GM21737 (cell line): ENCODE data around the gene ADARB2.

Source experiments
- ATAC-seq: cut with Tn5 transposase; IDR thresholded peaks from one replicate; pipeline ENCODE4 v1.9.1; 2021; ENCODE audit warnings: mild to moderate bottlenecking, moderate library complexity; ENCODE audit not compliant: unreplicated experiment

ADARB2 gene

DNA sequence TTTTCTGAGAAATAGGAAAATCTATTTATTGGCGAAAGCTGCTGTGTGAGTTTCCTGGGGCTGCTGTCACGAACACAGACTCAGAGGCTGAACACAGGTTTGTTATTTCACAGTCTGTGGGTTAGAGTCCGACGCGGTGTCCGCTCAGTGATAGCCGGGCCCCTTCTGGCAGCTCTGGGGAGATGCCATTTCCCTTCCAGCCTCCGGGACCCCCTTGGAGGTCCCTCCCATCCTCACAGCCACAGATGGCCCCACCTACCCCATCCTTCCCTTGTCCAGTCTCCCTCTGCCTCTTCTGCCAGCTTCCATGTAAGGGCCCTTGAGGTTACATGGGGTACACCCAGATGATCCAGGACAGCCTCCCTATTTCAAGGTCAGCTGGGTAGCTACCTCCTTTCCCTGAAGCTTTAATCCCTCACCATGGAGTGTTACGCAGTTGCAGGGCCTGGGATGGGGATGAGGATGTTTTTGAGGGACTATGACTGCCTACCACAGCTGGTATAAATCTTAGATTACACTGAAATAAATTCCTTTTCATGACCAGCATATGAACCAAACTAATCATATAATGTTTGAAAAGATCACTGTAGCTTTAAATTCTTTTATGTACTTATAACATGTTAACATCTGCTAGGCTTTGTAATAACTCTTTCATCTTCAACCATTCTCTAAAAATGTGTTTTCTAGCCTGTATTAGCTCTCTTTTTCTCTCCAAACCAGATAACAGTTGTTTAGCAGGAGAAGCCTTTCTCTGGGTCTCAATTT, 582.6 kb downstream of the ADARB2 start:
- no peak for ATAC-seq

DNA sequence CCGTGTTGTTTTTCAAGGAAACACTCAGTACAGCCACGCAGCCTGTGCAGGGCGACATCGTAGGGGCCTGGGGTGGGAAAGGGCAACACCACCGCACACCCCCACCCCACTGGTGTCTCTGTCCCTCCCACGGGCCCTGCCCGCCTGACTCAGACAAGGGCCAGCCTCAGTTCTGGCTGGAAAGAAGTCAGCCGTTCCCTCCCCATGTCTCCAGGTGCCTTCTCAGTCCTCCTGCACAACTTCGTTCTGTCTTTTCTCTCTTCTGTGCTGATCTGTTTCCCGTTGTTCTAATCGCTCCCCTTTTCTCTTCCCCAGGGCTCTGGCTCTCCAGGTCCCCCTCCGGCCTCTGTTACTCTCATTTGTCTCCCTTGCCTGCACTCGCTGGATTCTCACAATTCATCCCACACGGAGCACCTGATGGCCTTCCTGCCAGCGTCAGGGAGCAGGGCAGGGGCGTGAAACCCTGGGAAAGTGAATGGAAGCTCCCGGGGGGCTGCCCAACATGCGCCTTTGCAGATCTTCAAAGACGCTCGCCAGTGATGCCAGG, 583.4 kb downstream of the ADARB2 start:
- ATAC-seq, result no peak

DNA sequence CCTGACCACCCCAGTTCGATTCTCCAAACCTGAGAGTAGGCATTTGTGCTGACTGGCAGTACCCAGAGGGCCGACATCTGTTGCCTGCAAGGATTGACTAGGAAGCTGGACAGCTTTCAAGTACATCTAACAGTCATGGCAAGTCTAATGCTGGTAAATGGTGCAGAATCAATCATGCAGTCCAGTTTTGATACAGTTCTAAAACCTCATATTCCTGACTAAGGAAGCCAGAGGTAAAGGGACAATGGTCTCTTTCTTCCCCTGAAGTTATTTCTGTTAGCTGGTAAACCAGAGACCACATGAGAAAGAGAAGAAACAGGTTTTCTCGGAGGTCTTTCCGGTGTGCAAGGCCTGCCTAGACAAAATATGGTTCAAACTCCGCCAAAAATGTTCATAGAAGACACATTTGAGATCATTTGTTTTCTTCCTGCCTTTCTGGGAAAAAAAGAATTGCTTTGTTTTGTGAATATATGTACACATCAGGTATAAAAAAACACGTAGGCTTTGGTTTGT, 584.0 kb downstream of the ADARB2 start:
- no peak for ATAC-seq

DNA sequence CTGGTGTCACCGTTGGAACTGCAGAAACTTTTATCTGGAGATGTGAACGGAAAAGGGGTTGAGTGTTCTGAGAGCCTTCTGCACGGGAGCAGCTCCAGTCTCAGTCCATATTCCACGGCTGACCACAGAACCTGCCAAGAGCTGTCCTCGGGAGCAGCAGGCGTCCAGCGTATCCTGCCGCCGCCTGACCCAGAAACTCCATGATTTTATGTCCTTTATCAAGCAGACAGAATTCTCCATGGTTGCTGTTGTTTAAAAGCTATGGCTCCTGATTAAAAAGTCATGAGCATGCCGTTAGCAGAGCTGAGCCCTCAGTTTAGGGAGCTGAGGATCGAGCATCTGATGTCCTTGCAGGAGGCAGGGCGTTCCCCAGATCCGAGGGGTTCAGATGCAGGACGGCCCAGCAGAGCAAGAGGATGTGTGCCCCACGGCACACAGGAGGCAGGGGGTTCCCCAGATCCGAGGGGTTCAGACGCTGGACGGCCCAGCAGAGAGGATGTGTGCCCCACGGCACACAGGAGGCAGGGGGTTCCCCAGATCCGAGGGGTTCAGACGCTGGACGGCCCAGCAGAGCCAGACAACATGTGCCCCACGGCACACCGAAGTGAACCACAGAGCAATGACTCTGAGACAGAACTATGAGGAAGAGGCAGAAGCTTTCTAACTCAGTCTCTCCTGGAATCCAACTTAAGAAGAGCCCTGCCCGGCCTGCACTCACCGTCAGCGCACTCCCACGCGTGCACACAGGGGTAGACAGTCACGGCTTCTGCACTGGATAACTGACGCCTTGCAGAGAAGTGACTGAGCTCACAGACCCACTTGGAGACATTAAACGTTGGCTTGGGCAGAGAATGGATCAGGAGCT, 584.7 kb downstream of the ADARB2 start:
- ATAC-seq, result no peak

DNA sequence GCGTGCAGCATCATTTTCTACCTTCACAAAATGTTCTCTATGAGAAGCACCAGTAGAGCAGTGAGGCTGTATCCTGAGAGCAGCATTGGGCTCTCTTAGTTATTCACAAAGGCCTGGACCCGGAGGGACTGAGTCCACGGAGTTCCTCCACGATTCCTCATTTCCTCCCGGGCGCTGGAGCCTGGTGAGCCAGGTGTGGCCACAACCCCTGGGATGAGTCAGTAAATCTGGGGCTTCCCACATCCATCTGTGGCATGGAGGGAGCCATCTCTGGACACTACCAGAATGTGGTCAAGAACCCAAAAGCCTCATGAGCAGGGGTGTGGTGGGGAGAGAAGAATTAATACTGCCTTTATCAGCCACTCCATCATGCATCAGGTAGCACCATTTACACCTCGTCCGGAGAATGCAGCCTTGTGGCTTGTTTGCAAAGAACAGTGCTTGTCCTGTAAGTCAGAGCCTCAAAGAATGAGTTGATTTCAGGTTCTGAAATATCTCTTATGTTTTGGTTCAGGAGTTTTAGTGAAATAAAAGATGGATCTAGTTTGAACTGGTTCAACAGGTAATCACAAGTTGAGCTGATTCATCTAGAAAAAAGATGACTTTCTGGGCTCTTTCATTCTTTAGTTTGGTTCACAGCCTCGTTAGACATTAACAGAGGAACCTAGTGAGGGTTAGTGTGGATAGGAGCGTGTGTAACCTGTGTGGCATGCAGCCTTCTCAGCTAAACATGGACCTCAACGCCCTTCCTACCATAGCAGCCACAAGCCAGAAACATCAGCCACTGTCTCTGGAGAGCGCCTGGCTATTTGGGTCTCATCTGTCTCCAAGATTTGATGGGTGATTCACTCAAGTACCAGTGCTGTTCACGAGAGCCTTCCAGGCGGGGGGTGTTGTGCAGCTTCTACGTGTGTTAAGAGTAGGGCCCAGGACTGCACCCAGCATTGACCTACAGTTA, 586.0 kb downstream of the ADARB2 start:
- ATAC-seq, result no peak

DNA sequence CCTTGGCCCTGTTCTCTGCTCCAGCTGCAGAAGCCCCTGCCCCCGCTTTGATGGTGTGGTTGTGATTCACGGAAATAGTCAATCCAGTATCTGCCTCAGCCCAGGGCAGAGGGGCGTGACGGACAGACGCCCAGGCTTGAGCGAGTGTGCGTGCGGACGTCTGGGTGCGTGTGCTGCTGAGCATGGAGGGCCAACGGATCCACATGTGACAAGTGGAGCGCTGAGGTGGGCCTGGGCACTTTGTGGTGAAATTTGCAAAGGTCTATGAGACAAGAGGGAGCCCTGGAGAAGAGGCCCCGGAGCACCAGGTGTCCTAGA, 586.7 kb downstream of the ADARB2 start:
- ATAC-seq, result no peak

DNA sequence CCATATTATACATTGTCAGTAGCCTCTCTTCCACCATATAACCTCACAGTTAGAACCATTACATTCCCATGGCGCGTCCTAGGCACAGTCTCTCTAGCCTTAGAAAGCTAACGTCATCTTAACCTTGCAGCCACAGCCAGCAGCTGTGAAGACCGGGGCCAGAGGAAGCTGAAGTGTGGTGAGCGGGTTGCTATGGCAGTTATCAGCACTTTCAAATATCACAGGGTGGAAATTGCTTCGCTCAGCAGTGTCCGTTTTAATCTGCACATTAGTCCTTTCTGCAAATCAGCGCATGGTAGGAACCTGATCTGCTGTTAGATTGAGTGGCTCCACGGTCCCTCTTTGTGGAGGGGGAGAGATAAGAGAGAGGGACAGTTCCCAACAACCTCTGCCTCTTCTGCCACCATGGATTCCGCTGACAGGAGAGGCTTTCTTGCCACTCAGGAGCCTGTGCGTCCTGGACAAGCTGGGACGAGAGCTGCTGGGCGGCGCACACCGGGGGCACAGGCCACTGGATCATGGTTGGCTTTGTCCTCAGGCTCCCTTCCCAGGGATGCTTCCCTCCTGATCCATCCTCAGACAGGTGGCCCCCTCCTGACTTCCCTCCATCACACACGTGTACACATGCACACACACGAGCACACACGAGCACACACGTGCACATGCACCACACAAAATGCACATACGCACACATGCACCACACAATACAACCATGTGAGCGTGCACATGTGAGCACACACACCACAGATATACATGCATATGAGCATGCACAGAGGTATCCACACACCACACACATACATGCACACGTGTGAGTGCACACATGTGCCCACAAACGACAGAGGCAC, 587.3 kb downstream of the ADARB2 start:
- no peak for ATAC-seq

DNA sequence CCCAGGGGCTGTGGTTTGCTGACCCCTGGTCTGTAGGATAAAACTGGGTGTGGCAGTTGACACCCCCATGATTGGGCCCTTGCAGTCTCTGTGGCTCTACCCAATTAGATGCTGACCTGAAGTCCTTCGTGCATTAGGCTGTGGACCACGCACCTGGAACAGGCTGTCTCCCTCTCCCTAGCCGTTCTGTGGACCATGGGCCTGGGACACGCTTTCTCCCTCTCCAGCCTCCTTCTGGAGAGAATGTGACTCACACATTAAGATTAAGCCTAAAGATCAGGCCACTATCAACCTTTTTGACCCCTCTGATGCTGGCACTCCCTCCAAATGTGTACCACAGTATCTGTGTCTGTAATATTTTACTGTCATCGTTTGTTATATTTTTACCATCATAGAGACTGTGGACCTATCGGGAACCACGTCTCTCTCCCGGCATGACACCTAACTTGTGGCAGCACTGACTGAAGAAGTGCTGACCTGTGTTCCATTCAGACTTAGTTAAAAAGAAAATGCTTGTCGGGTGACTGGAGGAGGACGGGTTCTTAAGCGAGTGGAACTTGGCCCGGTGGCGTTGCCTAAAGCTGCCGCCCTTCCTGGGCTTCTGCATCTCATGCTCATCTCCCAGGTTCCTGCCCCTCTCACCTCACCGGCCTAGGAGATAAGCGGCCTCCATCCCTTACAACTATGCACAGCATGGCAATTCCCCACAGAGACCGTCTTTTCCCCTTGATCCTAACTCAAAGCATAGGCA, 588.3 kb downstream of the ADARB2 start:
- no peak for ATAC-seq

DNA sequence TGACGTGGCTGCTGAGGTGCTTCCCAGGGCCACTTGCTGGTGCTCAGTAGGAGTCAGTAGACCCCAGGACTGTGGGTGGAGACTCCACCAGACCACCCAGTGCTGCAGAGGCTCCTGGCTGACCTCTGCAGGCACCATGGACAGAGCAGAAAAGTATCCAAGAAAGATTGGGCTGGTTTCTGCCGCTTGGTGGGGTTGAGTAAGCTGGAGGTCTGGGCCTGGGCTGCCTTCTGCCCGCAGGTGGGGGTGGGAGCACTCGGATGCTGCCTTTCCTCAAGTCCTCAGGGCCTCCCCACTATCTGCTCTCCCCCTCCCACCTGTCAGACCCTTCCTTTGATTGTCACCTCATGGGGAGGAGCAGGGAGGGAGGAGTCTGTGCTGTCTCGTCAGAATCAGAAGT, 589.5 kb downstream of the ADARB2 start:
- no peak for ATAC-seq

DNA sequence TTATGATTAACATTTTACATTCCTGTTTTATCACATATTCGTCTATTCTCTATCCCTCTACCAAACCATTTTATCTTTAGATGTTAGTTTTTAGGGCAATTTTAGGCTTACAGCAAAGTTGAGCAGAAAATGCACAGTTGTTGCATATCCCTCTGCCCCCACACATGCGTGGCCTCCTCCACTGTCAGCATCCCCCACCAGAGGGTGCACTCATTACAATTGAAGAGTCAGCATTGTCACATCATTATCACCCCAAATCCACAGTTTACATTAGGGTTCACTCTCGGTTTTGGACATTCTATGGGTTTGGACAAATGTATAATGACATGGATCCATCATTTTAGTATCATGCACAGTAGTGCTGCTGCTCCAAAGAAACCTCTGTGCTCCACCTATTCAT, 594.7 kb downstream of the ADARB2 start:
- ATAC-seq, result no peak

DNA sequence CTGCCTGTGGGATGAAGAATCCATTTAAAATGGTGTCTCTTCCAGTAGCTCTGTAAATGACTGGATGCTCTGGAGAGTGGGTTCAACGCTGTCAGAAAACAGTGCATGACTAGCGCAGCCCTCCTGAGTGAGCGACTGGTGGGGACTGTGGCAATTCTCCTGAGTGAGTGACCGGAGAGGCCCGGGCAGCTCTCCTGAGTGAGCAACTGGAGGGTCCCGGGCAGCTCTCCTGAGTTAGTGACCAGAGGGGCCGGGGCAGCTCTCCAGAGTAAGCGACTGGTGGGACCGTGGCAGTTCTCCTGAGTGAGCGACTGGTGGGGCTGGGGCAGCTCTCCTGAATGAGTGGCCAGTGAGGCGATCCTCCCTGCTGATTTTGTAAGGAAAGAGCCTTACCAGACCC, 595.6 kb downstream of the ADARB2 start:
- ATAC-seq, result no peak

DNA sequence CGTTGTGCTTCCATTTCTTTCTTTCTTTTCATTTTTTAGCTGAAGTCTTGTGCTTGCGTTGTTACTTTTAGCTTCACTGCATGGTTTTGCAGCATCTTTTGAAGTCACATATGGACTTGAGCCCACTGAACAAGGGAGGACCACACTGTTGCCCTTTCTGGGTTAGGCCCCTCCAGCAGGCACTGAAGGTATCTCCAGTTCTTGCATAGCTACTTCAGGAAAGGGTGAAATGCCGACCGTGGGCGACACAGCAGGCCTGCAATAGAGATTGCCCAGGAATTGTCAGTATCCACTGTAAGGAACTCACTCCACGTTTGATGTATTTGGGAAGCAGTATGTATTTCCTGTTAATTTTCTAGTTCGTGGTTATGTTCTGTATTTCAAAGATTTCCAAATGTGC, 596.1 kb downstream of the ADARB2 start:
- no peak for ATAC-seq

DNA sequence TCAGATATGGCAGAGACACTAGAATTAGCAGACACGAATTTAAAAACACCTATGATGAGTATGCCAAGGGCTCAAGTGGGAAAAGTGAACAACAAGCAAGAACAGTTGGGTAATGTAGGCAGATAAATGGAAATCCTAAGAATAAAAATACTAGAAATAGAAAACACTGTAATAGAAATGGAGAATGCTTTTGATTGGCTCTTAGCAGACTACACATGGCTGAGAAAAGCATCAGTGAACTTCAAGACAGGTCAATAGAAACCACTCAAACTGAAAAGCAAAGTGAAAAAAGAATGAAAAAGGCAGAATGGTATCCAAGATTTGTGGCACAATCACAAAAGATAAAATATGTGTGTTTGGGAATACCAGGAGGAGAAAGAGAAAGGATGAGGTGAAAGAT, 598.8 kb downstream of the ADARB2 start:
- no peak for ATAC-seq

DNA sequence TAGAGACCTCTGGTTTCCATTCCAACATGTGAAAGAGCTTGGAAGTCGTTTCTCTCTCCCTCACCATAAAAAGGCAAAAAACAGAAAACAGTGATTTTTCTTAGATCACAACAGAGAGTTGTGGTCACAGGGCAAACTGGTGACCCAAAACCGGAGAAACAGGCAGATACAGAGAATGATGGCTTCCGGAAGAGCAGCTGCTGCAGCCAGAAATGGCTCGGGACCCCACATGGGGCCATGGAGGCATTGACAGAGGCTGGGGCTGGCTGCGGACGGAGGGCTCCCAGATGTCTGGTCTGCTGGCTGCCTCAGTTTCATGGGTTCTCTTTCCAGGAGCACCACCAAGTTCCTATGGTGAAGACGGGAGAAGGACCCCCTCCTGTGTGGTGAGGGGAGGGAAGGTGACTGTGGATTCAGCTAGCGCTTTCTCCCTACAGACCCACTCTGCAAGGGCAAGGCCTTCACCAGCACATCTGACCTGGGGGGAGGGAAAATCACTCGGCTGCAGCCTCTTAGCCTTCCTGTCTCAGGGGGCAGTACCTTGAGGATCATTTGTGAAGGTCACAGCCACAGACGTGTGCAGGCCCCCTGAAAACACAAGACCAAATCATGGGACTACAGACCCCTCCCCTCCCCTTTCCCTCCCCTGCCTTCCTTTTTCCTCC, 599.7 kb downstream of the ADARB2 start:
- ATAC-seq, result no peak

DNA sequence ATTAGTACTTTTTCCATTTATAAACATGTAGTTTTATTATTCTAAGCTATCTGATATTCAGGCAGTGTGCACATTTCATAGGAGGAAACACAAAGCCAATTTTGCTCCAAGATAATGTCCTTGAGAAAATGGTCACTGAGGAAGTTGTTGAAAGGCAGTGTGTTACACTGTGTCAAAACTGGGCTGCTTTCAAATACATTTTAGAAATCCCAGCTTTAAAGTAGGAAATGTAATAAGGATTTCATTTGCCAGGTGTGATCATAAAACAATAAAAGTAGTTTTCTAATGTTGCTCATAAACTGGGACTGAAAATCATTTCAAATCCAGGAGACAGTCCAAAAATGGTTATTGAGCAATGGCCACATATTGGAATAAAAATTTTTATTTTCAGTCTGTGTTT, 601.1 kb downstream of the ADARB2 start:
- no peak for ATAC-seq

DNA sequence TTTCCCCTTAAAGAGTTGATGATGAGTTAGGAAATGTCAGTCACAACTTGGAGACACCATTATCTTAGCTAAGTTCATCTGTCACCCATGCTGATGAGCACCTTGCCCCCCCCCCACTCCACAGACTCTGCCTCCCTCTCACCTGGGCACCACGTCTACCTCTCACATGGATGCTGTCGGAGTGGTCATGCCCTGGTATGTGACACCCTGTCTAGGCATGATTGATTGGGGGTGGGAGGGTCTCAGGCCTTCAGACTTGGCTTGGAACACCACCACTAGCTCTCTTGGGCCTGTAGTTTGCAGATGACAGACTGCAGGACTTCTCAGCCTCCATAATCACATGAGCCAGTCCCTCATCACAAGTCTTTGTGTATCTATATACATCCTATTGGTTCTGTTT, 603.2 kb downstream of the ADARB2 start:
- ATAC-seq, result no peak

DNA sequence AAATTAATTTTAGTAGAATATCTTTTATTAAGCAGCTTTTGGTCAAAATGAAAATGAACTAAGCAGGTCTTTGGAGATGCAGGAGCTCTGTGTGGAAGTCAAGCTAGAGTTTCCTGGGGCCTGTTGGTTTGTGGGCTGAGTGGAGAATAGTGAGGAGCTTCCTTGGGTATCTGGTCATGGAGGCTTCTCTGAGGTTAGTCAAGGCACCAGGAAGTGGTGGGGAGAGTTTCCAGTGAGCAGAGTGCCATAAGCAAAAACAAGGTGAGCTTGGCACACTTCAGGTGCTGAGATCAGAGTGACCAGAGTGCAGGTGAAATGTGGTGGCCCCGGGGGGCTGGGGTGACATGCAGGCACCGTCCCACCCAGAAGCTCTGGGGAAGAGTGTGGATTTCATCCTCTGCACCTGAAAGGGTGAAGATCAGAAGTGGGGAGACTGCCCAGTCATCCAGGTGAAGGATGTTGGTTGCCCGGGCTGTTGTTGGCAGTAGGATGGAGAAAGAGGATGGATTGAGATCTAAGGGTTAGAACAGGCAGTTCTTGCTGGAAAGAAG, 603.8 kb downstream of the ADARB2 start:
- no peak for ATAC-seq

DNA sequence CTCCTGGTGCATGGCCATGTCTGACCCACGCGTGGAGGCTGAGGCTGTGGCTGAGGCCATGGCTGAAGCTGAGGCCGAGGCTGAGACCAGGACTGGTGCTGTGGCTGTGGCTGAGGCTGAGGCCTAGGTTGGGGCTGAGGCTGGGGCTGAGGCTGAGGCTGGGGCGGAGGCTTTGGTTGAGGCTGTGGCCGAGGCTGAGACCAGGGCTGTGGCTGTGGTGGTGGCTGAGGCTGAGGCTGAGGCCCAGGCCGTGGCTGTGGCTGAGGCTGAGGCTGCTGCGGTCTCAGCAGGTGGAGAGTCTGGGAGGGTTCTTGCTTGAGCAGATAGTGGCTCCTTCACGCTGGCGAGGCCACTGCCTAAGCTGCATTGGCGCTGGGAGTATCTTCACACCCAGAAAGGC, 604.7 kb downstream of the ADARB2 start:
- ATAC-seq, result no peak
